Measurements from ENCODE around the gene DOCK2.

The DOCK2 gene

DNA sequence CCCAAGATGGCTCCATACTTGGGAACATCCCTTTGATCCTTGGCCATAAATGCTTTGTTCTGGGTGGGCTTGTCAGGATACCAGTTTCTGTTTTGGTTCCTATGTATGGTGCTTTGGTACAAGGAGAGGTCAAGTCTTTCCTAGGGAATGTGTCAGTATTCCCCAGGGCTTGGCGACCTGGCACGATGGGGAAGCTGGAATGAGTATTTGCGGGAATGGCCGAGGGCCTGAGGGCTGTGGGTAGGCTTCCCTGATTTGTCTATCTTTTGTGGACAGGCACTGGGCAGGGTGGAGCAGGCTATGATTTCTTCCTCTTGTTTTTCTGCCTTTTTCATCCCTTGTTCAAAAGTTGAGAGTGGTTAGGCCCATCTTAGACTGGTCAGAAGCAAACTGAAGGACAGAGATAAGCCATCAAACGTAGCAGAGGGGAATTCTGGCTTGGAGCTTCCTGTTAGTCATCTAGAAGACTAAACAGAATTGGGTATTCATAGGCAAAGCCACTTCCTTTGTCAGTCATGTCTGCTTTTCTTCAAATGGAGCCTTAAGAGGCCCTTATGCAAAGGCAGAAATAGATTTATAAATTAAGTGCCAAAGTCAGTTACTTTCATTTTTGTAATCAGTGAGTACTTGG is 13.7 kb downstream of the DOCK2 start:
- no peak overlapping the region for H2AK5ac ChIP-seq (ENCODE audit: low read depth, low read length)
- H3K4ac ChIP-seq (ENCODE audit: low read length): no peak overlapping the region
- no peaks in the 10 kb centered on the region for H3K9me3 ChIP-seq (replicated peaks in 1 of 2; ENCODE audit: control insufficient read depth in 2 of 2, insufficient read depth in 1 of 2, low read depth in 1 of 2, low read length in 2 of 2)
- H3K9ac ChIP-seq (ENCODE audit: low read depth, low read length, poor library complexity): no peak overlapping the region
- H3K4me2 ChIP-seq (ENCODE audit: insufficient read depth, low read length, poor library complexity, severe bottlenecking): no peak overlapping the region
- H3K79me1 ChIP-seq (ENCODE audit: low read depth, low read length): no peaks in the 10 kb centered on the region
- H3K36me3 ChIP-seq (replicated peaks in 1 of 2; ENCODE audit: control insufficient read depth in 2 of 2, insufficient read depth in 2 of 2, low read length in 2 of 2): no peaks in the 10 kb centered on the region
- no peak overlapping the region for H3K27ac ChIP-seq (replicated peaks; ENCODE audit: low read length)
- H2BK15ac ChIP-seq (ENCODE audit: low read length): no peak overlapping the region
- no peak overlapping the region for H2BK12ac ChIP-seq (ENCODE audit: low read length)
- no peak overlapping the region for H3K18ac ChIP-seq (ENCODE audit: low read length)
- no peak overlapping the region for H3K23ac ChIP-seq (ENCODE audit: low read depth, low read length, poor library complexity)
- H2BK120ac ChIP-seq (ENCODE audit: low read depth, low read length): no peak overlapping the region
- no peak overlapping the region for H3K14ac ChIP-seq (ENCODE audit: low read length)
- no peak overlapping the region for H2BK5ac ChIP-seq (ENCODE audit: low read length)
- no peaks in the 10 kb centered on the region for H3K4me1 ChIP-seq (ENCODE audit: control insufficient read depth in 2 of 2, insufficient read depth in 1 of 2, low read depth in 1 of 2, low read length in 2 of 2)
- no CpG with 5 or more reads among the region's 5 CpGs for WGBS, 2 donors (ENCODE audit: extremely low coverage in 2 of 2, insufficient read length in 2 of 2, insufficient replicate concordance in 1 of 2)
- H4K91ac ChIP-seq (ENCODE audit: low read depth, low read length, poor library complexity): no peak overlapping the region
- no peak overlapping the region for H2AFZ ChIP-seq (ENCODE audit: low read length)
- DNase-seq (ENCODE audit: low spot score): no peak
- H3K27me3 ChIP-seq (ENCODE audit: control insufficient read depth in 3 of 3, insufficient read depth in 3 of 3, low read depth in 1 of 3, low read length in 3 of 3): peaks cover 0 to 9% (median 0%) of the 10 kb centered on the region in 3 experiments
- no peak overlapping the region for H3K4me3 ChIP-seq (ENCODE audit: low read length in 2 of 2)
- H4K8ac ChIP-seq (ENCODE audit: low read depth, low read length): no peak overlapping the region

DNA sequence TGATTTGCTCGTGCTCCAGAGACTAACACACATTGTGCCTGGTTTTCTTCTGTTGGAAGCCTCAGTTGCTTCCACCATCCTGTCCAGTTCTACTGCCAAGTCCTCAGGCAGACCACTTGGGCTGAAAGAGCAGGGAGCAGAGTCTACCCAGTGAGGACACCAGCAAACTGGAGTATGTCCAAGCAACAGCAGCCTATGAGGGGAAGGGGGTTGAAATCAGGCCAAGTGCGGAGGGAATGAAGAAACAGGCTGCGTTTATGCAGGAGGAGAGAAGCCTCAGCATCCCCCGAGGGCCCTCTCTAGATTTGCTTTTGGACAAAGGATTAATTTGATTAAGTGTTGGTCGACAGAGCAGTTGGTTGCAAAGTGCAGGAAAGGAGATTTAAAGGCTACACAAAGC is 14.5 kb downstream of the DOCK2 start:
- Histone ChIP-seq H3K23ac (ENCODE audit: low read depth, low read length, poor library complexity) (no peak overlapping the region), H3K27ac (replicated peaks; ENCODE audit: low read length) (no peak overlapping the region), H3K4ac (ENCODE audit: low read length) (no peak overlapping the region), H3K27me3 (ENCODE audit: control insufficient read depth in 3 of 3, insufficient read depth in 3 of 3, low read depth in 1 of 3, low read length in 3 of 3) (peaks cover 0 to 9% (median 0%) of the 10 kb centered on the region in 3 experiments), H3K9me3 (replicated peaks in 1 of 2; ENCODE audit: control insufficient read depth in 2 of 2, insufficient read depth in 1 of 2, low read depth in 1 of 2, low read length in 2 of 2) (no peaks in the 10 kb centered on the region), H2BK120ac (ENCODE audit: low read depth, low read length) (no peak overlapping the region), H2BK5ac (ENCODE audit: low read length) (no peak overlapping the region), H3K4me3 (ENCODE audit: low read length in 2 of 2) (no peak overlapping the region), H4K91ac (ENCODE audit: low read depth, low read length, poor library complexity) (no peak overlapping the region), H3K14ac (ENCODE audit: low read length) (no peak overlapping the region), H3K4me2 (ENCODE audit: insufficient read depth, low read length, poor library complexity, severe bottlenecking) (no peak overlapping the region), H2BK12ac (ENCODE audit: low read length) (no peak overlapping the region), H3K4me1 (ENCODE audit: control insufficient read depth in 2 of 2, insufficient read depth in 1 of 2, low read depth in 1 of 2, low read length in 2 of 2) (no peaks in the 10 kb centered on the region), H2BK15ac (ENCODE audit: low read length) (no peak overlapping the region), H3K9ac (ENCODE audit: low read depth, low read length, poor library complexity) (no peak overlapping the region), H2AK5ac (ENCODE audit: low read depth, low read length) (no peak overlapping the region), H4K8ac (ENCODE audit: low read depth, low read length) (no peak overlapping the region), H2AFZ (ENCODE audit: low read length) (no peak overlapping the region), H3K18ac (ENCODE audit: low read length) (no peak overlapping the region), H3K36me3 (replicated peaks in 1 of 2; ENCODE audit: control insufficient read depth in 2 of 2, insufficient read depth in 2 of 2, low read length in 2 of 2) (no peaks in the 10 kb centered on the region), H3K79me1 (ENCODE audit: low read depth, low read length) (no peaks in the 10 kb centered on the region)
- DNase-seq (ENCODE audit: low spot score): no peak
- no CpG with 5 or more reads among the region's 5 CpGs for WGBS, 2 donors (ENCODE audit: extremely low coverage in 2 of 2, insufficient read length in 2 of 2, insufficient replicate concordance in 1 of 2)

GRCh38 chr5:169652057-169652456 is 15.0 kb downstream of the DOCK2 start:
- DNase-seq (ENCODE audit: low spot score): no peak
- no peak overlapping the region for H2BK15ac ChIP-seq (ENCODE audit: low read length)
- WGBS, 2 donors (ENCODE audit: extremely low coverage in 2 of 2, insufficient read length in 2 of 2, insufficient replicate concordance in 1 of 2): no CpG with 5 or more reads among the region's 1 CpG
- H3K23ac ChIP-seq (ENCODE audit: low read depth, low read length, poor library complexity): no peak overlapping the region
- H3K4me3 ChIP-seq (ENCODE audit: low read length in 2 of 2): no peak overlapping the region
- H3K14ac ChIP-seq (ENCODE audit: low read length): no peak overlapping the region
- H3K18ac ChIP-seq (ENCODE audit: low read length): no peak overlapping the region
- H2BK12ac ChIP-seq (ENCODE audit: low read length): no peak overlapping the region
- no peak overlapping the region for H2AFZ ChIP-seq (ENCODE audit: low read length)
- no peak overlapping the region for H4K91ac ChIP-seq (ENCODE audit: low read depth, low read length, poor library complexity)
- no peak overlapping the region for H2AK5ac ChIP-seq (ENCODE audit: low read depth, low read length)
- H3K27me3 ChIP-seq (ENCODE audit: control insufficient read depth in 3 of 3, insufficient read depth in 3 of 3, low read depth in 1 of 3, low read length in 3 of 3): peaks cover 0 to 9% (median 0%) of the 10 kb centered on the region in 3 experiments
- H3K4me1 ChIP-seq (ENCODE audit: control insufficient read depth in 2 of 2, insufficient read depth in 1 of 2, low read depth in 1 of 2, low read length in 2 of 2): no peaks in the 10 kb centered on the region
- no peak overlapping the region for H3K4ac ChIP-seq (ENCODE audit: low read length)
- no peak overlapping the region for H3K27ac ChIP-seq (replicated peaks; ENCODE audit: low read length)
- no peak overlapping the region for H2BK5ac ChIP-seq (ENCODE audit: low read length)
- no peak overlapping the region for H4K8ac ChIP-seq (ENCODE audit: low read depth, low read length)
- no peak overlapping the region for H3K9ac ChIP-seq (ENCODE audit: low read depth, low read length, poor library complexity)
- H3K9me3 ChIP-seq (replicated peaks in 1 of 2; ENCODE audit: control insufficient read depth in 2 of 2, insufficient read depth in 1 of 2, low read depth in 1 of 2, low read length in 2 of 2): no peaks in the 10 kb centered on the region
- H3K4me2 ChIP-seq (ENCODE audit: insufficient read depth, low read length, poor library complexity, severe bottlenecking): no peak overlapping the region
- no peak overlapping the region for H2BK120ac ChIP-seq (ENCODE audit: low read depth, low read length)
- H3K79me1 ChIP-seq (ENCODE audit: low read depth, low read length): no peaks in the 10 kb centered on the region
- H3K36me3 ChIP-seq (replicated peaks in 1 of 2; ENCODE audit: control insufficient read depth in 2 of 2, insufficient read depth in 2 of 2, low read length in 2 of 2): no peaks in the 10 kb centered on the region

DNA sequence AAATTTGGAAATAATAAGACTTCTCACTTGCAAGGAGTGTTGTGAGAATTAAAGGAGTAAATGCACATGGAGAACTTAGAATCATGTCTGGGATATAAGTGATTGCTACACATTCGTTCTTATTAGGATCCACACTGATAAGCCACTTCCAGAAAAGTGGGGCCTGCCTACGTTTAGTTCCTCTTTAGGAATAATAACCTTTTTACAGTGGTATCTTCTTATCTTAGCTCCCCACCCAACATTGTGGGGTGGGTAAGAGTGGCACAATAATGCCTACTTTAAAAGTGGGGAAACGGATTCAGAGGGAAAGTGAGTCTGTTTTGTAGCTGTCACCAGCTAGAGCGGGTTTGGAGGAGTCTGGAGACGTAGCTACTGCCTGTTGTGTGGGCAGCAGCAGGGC is 16.0 kb downstream of the DOCK2 start:
- H2AK5ac ChIP-seq (ENCODE audit: low read depth, low read length): no peak overlapping the region
- no peak overlapping the region for H3K4me2 ChIP-seq (ENCODE audit: insufficient read depth, low read length, poor library complexity, severe bottlenecking)
- H4K91ac ChIP-seq (ENCODE audit: low read depth, low read length, poor library complexity): no peak overlapping the region
- no peak overlapping the region for H3K9ac ChIP-seq (ENCODE audit: low read depth, low read length, poor library complexity)
- no peaks in the 10 kb centered on the region for H3K79me1 ChIP-seq (ENCODE audit: low read depth, low read length)
- WGBS, 2 donors (ENCODE audit: extremely low coverage in 2 of 2, insufficient read length in 2 of 2, insufficient replicate concordance in 1 of 2): no CpG with 5 or more reads among the region's 5 CpGs
- no peak overlapping the region for H3K18ac ChIP-seq (ENCODE audit: low read length)
- H3K9me3 ChIP-seq (replicated peaks in 1 of 2; ENCODE audit: control insufficient read depth in 2 of 2, insufficient read depth in 1 of 2, low read depth in 1 of 2, low read length in 2 of 2): no peaks in the 10 kb centered on the region
- H2BK5ac ChIP-seq (ENCODE audit: low read length): no peak overlapping the region
- no peaks in the 10 kb centered on the region for H3K4me1 ChIP-seq (ENCODE audit: control insufficient read depth in 2 of 2, insufficient read depth in 1 of 2, low read depth in 1 of 2, low read length in 2 of 2)
- no peak overlapping the region for H2BK120ac ChIP-seq (ENCODE audit: low read depth, low read length)
- H3K23ac ChIP-seq (ENCODE audit: low read depth, low read length, poor library complexity): no peak overlapping the region
- H2BK12ac ChIP-seq (ENCODE audit: low read length): peak overlapping the region; percentile 12
- no peak overlapping the region for H3K27ac ChIP-seq (replicated peaks; ENCODE audit: low read length)
- no peak overlapping the region for H3K4ac ChIP-seq (ENCODE audit: low read length)
- DNase-seq (ENCODE audit: low spot score): no peak
- no peak overlapping the region for H2AFZ ChIP-seq (ENCODE audit: low read length)
- H2BK15ac ChIP-seq (ENCODE audit: low read length): no peak overlapping the region
- peaks cover 0 to 9% (median 0%) of the 10 kb centered on the region in 3 experiments for H3K27me3 ChIP-seq (ENCODE audit: control insufficient read depth in 3 of 3, insufficient read depth in 3 of 3, low read depth in 1 of 3, low read length in 3 of 3)
- H3K14ac ChIP-seq (ENCODE audit: low read length): peak overlapping the region; percentile 51
- H3K4me3 ChIP-seq (ENCODE audit: low read length in 2 of 2): no peak overlapping the region
- H4K8ac ChIP-seq (ENCODE audit: low read depth, low read length): no peak overlapping the region
- H3K36me3 ChIP-seq (replicated peaks in 1 of 2; ENCODE audit: control insufficient read depth in 2 of 2, insufficient read depth in 2 of 2, low read length in 2 of 2): no peaks in the 10 kb centered on the region

Measured in neuronal stem cell (in vitro differentiated cells).